Pancreas (tissue), 10 donors: Measurements from ENCODE around the gene AKAP10. TPM values are rescaled to one million over a fixed set of nuclear protein-coding genes. Genes with fewer than 3 reads are reported as not detected.
"Not testable (repeated sequence)": the region's sequence is repeated elsewhere in the genome, so short reads cannot be mapped to it uniquely, and the experiment has no call there.

Source experiments
- ATAC-seq, 4 donors: fragments of 200-7000 bp; cut with Tn5 transposase; one replicate each; pipeline versions ENCODE4 v1.8.0 to v1.9.1; 2020; ENCODE audit warnings: mild to moderate bottlenecking in 4 of 4, moderate library complexity in 4 of 4
- DNase-seq, 6 donors: peaks; one replicate each; pipeline ENCODE4 v3.0.0-alpha.2; 2020
- FAIRE-seq: peaks from 2 replicates; lab custom pipeline; 2012; peaks lifted over from hg19 to GRCh38; lab: Jason Lieb, UNC
- H3K27ac ChIP-seq, 4 donors: fragments of 200-600 bp; sonication (generic); 1 replicate in 3 of 4; 2 replicates in 1 of 4; pipeline versions ENCODE4 v1.5.0 to v1.8.0; 2020
- H3K27me3 ChIP-seq, 4 donors: fragments of 200-600 bp; one replicate each; pipeline ENCODE4 v1.8.0; 2021
- H3K36me3 ChIP-seq, 3 donors: fragments of 200-600 bp; sonication (generic) in 1 of 3; one replicate each; pipeline versions ENCODE4 v1.5.0 to v1.8.0; 2020 to 2021
- H3K4me1 ChIP-seq, 3 donors: fragments of 200-600 bp; one replicate each; pipeline ENCODE4 v1.8.0; 2021
- H3K4me3 ChIP-seq, 4 donors: fragments of 200-600 bp; sonication (generic) in 2 of 4; one replicate each; pipeline versions ENCODE4 v1.5.0 to v1.8.0; 2020 to 2021
- H3K9me3 ChIP-seq, 4 donors: fragments of 200-600 bp; one replicate each; pipeline ENCODE4 v1.8.0; 2021
- WGBS, 2 donors: extraction: QIAGEN DNeasy Blood & Tissue Kit; methylation state at CpG; one replicate each; pipeline ENCODE4 v1.1.7; 2013; 5-methylcytosine and 5-hydroxymethylcytosine counted together
- intact Hi-C, 3 donors: fragments of 100-400 bp; cut with DNase I; formaldehyde crosslinking; loops; one replicate each; pipeline versions ENCODE4 v1.11.1 to v1.14.2; 2022
- polyA plus RNA-seq, 2 donors: library from polyadenylated mRNA; stranded (reverse); fragments of 200-250 nt; gene quantifications; one replicate each; pipeline ENCODE4 v1.2.3, GENCODE V29; 2013
- total RNA-seq, 6 donors: library from RNA; stranded (reverse); fragmentation: NEBNext Ultra II Directional in 4 of 6; extraction: Animal tissue kit (Norgen Biotek cat#: 25700) in 4 of 6; gene quantifications; one replicate each; pipeline versions ENCODE4 v1.2.1 to v1.2.4, GENCODE V29; 2021 to 2023
- TF ChIP-seq, protein P1 (sequence below), 4 donors: fragments of 200-600 bp; sonication (generic) in 3 of 4; IDR thresholded peaks; one replicate each; pipeline versions ENCODE4 v1.5.0 to v1.8.0; 2021; ENCODE audit warnings: antibody characterized with exemption in 4 of 4
- donor health status: healthy with polysubstance abuse.
- donor health status: DM: no; HTN: no; CAD: no; lungs with moderate emphysema.
- donor health status: DM: no; HTN: no; CAD: no.
- donor health status: control.
- donor health status: control.
- donor health status: Bipolar disorder and iron deficiency.
- donor health status: DM: yes; HTN: yes; CAD: no.
- donor health status: DM: no; HTN: no; CAD: no.
- donor health status: DM: no; HTN: no; CAD: no.
- donor health status: DM: yes; HTN: yes; CAD: no.

The AKAP10 gene
- total and polyA plus RNA-seq, 8 donors, result 4.0 to 25.5 (median 11.8) TPM

DNA sequence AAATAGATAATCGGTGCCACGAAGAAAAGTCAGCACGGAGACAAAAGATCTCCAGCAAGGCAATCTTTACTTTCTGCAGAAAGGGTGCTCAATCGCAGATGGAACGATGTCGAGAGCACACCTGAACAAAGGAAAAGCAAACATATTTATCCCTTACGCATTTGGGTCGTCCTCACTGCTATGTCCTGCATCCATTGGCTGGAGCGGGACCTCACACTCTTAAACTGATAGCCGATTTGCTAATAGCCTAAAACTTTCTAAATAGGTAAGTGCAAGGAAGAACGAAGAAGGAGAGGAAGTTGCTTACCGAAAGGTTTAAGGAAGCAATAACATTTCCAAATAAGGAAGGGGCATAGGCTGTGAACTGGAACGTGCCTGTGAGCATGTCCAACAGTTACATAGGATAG lies 1.2 kb upstream of the AKAP10 start:
- Histone ChIP-seq H3K4me1 (peaks cover 0 to 14% (median 6%) of the 10 kb centered on the region in 3 donors), H3K27me3 (no peaks in the 10 kb centered on the region), H3K9me3 (no peaks in the 10 kb centered on the region), H3K27ac (peak overlapping the region in 1 of 4 donors; percentile 84), H3K36me3 (no peaks in the 10 kb centered on the region), H3K4me3 (peak overlapping the region in 1 of 4 donors; percentile 94)
- no peak for FAIRE-seq
- ATAC-seq, result no peak
- DNase-seq, result no peak
- intact Hi-C loops, result no loop called here
- TF ChIP-seq, protein P1, sequence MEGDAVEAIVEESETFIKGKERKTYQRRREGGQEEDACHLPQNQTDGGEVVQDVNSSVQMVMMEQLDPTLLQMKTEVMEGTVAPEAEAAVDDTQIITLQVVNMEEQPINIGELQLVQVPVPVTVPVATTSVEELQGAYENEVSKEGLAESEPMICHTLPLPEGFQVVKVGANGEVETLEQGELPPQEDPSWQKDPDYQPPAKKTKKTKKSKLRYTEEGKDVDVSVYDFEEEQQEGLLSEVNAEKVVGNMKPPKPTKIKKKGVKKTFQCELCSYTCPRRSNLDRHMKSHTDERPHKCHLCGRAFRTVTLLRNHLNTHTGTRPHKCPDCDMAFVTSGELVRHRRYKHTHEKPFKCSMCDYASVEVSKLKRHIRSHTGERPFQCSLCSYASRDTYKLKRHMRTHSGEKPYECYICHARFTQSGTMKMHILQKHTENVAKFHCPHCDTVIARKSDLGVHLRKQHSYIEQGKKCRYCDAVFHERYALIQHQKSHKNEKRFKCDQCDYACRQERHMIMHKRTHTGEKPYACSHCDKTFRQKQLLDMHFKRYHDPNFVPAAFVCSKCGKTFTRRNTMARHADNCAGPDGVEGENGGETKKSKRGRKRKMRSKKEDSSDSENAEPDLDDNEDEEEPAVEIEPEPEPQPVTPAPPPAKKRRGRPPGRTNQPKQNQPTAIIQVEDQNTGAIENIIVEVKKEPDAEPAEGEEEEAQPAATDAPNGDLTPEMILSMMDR (IDR thresholded peaks at IDR 0.05), result no peak
- WGBS, 2 donors, result 93 to 94% methylated on average over 13 of the region's 13 CpGs

DNA sequence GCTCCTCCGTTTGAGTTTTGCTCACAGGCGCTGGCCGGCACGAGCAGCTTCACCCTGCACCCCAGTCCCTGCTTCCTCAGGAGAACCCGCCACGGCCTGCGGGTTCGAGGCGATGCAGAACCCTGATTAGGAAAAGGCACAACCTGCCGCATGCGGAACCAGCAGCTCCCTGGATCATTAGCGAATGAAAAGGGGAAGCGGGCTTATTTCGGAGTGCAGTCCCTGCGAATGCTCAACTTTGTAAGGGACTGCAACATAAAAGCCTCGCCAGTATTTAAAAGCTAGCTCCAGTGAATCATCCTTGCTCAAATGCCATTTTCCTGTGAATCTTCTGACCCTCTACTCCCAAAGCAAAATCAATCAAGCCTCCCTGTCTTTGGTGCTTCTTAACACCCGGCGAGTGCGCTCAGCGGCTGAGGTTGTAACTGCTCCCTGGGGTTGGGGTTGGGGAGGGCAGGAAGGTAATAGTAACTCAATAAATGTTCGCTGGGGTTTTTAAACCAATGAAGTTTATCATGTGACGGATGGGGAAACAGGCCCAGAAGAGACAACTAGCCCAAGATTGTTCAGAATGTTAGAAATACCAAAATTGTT lies 678 bp upstream of the AKAP10 start:
- H3K27me3 ChIP-seq, result no peaks in the 10 kb centered on the region
- no peaks in the 10 kb centered on the region for H3K36me3 ChIP-seq
- no peaks in the 10 kb centered on the region for H3K9me3 ChIP-seq
- peak overlapping the region; percentile 65 to 84 (median 76) for H3K27ac ChIP-seq
- H3K4me1 ChIP-seq, result peaks cover 0 to 14% (median 6%) of the 10 kb centered on the region in 3 donors
- peak overlapping the region; percentile 75 to 98 (median 96) for H3K4me3 ChIP-seq
- DNase-seq (peak in 1 of 6 donors; percentile 53), FAIRE-seq (no peak), ATAC-seq (peak in 2 of 4 donors; percentile 45 to 52)
- TF ChIP-seq, protein P1 (IDR thresholded peaks at IDR 0.05), result no peak
- intact Hi-C loops, result no loop called here
- 21 to 31% methylated on average over 22 of the region's 22 CpGs for WGBS, 2 donors

DNA sequence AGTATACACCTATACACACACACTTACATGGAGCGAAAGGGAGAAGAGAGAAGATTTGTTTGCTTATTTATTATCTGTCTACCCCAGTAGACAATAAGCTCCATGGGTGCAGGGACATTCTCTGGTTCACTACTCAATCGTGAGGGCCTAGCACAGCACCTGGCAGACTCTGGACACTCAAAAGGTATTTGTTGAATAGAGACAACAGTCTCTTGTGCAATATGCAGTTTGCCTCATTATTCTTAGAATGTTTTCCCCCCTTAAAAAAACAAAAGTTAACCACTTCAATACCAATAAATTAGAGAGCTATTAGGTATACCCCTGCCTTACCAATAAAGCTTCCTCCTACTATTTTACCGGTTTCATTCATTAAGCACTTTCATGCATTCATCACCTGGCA lies 2.0 kb downstream of the AKAP10 start:
- TF ChIP-seq, protein P1 (IDR thresholded peaks at IDR 0.05), result no peak
- no peaks in the 10 kb centered on the region for H3K36me3 ChIP-seq

DNA sequence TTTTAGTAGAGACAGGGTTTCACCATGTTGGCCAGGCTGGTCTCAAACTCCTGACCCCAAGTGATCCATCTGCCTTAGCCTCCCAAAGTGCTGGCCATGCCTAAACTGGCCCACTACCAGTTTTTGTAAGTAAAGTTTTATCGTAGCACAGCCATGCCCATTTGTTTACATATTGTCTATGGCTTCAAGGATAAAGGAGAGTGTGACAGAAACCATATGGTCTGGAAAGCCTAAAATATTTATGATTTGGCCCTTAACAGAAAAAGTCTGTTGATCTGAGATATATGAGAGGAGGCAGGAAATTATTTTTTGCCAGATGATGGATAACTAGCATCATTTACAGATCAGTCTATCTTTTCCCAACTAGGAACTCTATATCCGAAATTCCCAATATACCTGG lies 4.5 kb downstream of the AKAP10 start:
- ATAC-seq (no peak), FAIRE-seq (no peak), DNase-seq (no peak)
- no peaks in the 10 kb centered on the region for H3K27me3 ChIP-seq
- intact Hi-C loops, result no loop called here
- peaks cover 0 to 7% (median 6%) of the 10 kb centered on the region in 3 donors for H3K4me1 ChIP-seq
- H3K9me3 ChIP-seq, result no peaks in the 10 kb centered on the region
- H3K27ac ChIP-seq, result no peak overlapping the region
- TF ChIP-seq, protein P1 (IDR thresholded peaks at IDR 0.05), result no peak
- H3K36me3 ChIP-seq, result peaks cover 0 to 2% (median 0%) of the 10 kb centered on the region in 3 donors
- 63 to 64% methylated on average over 2 of the region's 2 CpGs for WGBS, 2 donors
- no peak overlapping the region for H3K4me3 ChIP-seq

More for the DNA sequence above, 2.0 kb downstream of the AKAP10 start:
- Histone ChIP-seq H3K9me3 (no peaks in the 10 kb centered on the region), H3K27me3 (no peaks in the 10 kb centered on the region), H3K4me1 (peaks cover 0 to 14% (median 6%) of the 10 kb centered on the region in 3 donors), H3K27ac (no peak overlapping the region), H3K4me3 (no peak overlapping the region)
- intact Hi-C loops, result no loop called here
- DNase-seq, result no peak
- WGBS, 2 donors, result 69 to 70% methylated on average over 3 of the region's 3 CpGs
- no peak for ATAC-seq
- no peak for FAIRE-seq

DNA sequence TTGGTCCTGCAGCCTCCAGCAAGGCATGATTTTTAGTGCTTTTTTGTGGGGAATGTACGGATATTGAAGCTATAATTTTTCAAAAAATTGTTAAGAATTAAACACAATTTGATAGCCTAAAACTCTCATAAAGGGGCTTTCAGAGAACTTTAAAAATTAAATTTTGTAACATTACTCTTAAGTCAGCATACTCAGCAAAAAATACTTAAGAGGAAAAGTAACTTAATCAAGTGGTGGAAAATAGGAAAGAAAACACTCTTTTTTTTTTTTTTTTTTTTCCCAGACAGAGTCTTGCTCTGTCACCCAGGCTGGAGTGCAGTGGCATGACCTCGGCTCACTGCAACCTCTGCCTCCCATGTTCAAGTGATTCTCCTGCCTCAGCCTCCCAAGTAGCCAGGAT lies 14.7 kb downstream of the AKAP10 start:
- WGBS, 2 donors, result 75 to 93% methylated on average over 2 of the region's 2 CpGs
- FAIRE-seq, H3K27ac ChIP-seq, intact Hi-C loops, DNase-seq, H3K27me3 ChIP-seq, H3K4me1 ChIP-seq, ATAC-seq, H3K4me3 ChIP-seq, H3K9me3 ChIP-seq: not testable (repeated sequence)
- H3K36me3 ChIP-seq, result peaks cover 0 to 20% (median 0%) of the 10 kb centered on the region in 3 donors
